ENCODE results near the gene BBLN.

BBLN gene

DNA sequence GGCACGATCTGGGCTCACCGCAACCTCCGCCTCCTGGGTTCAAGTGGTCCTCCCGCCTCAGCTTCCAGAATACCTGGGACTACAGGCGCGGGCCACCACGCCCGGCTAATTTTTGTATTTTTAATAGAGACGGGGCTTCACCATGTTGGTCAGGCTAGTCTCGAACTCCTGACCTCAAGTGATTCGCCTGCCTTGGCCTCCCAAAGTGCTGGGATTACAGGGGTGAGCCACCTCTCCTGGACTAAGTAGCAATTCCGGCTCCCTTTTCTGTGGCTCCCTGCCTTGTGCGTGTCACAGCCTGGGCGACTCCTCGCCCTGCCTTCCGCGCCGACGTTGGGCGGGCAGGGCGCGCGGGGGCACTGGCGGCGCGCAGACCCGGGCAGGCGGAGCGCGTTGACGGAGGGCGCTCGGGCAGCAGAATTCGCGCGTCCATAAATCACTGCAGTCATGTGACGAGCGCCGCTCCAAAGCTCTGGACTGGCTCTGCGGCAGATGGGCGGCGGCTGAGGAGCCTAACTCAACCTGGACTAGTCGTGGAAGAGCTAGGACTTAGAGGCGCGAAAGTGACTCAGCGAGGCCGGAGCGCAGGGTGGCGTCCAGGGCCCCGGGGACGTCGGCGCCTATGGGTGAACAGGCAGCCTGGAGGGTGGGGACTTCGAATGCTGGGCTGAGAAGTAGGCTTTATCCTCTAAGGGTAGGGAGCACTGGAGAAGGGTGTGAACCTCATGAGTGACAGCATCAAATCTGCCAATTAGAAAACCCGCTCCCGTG, 32.7 kb downstream of the BBLN start:
- DNase-seq = peak; percentile 69 to 89

DNA sequence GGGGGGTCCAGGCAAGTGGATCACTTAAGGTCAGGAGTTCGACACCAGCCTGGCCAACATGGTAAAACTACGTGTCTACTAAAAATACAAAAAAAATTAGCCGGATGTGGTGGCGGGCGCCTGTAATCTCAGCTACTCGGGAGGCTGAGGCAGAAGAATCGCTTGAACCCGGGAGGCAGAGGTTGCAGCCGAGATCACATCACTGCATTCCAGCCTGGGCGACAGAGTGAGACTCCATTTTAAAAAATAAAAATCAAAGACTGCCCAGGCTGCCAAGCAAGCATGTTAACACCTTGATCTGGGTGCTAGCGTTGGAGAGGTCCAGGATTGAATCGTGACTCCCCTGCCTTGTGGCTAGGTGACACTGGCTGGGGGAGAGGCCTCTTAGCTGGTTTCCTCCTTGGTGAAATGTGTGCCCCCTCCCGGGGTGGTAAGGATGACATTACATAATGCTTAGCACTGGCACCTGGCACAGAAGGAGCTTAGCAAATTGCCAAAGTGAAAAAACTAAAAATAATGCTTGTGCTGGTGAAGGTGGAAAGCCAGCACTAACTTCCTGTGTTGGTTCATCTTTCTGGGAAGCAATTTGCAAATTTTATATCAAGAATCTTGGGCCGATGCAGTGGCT, 33.5 kb downstream of the BBLN start:
- DNase-seq = no peak

DNA sequence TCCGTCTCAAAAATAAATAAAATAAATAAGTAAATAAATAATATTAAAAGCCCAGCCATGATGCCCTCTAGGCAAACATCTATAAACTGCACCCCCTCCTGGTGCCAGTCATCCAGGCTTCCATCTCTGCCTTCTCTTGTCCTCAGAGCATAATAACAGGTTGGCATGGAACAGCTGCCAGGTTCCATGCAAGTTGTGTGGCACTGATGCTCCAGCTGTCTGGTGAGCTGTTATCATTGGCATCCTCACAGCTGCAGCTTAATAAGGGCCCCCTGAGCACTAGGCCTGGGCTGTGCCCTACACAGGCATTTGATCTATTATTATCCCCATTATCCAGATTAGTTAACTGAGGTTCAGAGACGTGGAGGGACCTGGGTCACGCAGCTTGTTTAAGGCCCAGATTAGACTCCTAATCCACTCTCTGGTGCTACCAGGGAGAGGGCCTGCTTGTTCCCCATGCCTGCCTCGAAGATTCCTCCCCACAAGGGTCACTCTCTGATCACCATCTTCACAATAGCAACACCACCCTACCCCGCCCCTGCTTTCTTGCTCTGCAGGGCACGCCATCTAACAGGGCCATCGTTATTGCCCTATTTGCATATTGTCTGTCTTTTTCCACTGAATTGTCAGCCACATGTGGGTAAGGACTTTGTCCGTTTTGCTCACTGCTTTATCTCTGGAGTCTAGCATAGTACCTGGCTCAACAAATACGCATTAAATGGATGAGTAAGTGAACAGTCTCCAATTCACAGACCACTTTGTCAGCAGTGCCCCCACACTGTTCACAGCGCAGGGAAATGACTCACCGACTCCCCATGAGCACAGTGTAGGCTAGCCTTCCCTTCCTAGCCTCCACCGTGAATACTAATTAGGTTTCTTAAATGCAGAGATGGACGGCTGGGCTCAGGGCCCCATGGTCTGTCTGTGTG, 41.6 kb downstream of the BBLN start:
- no peak for DNase-seq

DNA sequence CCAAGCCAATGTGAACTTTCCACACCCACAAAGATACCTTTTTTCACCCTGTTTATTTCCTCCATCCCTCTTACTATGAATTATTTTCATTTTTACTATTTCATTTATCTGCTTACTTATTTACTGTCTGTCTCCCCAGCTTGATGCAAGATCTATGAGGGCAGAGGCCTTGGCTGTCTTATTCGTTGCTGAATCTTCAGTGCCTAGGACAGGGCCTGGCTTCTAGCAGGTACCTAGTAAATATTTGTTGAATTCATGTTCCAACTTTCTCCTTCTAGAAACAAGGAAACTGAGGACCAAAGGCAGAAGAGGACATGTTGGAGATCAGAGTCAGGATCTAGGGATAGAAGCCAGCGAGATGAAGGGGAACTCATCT, 42.6 kb downstream of the BBLN start:
- DNase-seq = no peak

- DNase-seq = peak in 1 of 2 experiments; percentile 69
Observed at GRCh38 chr9:128203024-128203706, 43.1 kb downstream of the BBLN start, which contains the start of gene DNM1. Gene DNM1 (plus strand): TSS chr9:128203379. CDS start chr9:128203471, 92 bp downstream.

DNA sequence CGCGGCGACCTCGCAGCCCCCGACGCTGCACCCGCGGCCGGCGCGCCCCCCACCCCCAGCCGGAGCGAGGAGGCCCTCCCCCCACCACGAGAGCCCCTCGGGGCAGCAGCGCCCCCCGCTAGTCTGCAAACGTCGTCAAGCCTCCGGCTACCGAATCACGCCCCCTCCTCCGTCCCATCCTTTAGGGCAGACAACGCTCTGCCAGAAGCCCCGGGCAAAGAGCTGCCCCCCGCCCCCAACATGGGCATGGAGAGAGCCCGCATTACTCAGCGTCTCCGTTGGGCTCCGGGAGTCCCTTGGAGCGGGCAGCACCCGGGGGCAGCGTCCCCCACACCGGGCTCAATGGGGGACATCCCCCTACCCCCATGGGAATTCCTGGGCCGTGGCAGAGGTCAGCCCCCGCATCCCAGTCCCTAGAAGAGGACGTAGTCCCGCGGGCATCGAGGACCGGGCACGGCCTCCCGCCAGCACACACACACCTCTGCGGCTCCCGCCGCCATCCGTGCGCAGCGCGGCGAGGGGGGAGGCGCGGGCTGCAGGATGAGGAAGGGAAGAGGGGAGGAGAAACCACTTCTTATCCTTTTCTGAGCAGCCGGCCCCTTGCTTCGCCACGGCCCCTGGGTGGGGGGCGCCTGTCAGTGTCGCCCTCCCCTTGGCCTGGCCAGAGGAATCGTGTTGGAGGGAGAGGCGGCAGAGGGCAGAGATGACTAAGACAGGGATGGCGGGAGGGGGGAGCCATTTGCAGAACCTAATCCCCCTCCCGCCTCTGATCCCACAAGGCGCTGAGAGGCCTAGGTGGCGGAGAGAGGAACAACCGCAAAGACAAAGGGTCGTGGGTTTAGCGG, 43.9 kb downstream of the BBLN start:
- DNase-seq = peak in 1 of 2 experiments; percentile 16

GRCh38 chr9:128204858-128205257, 44.8 kb downstream of the BBLN start:
- DNase-seq = no peak

DNA sequence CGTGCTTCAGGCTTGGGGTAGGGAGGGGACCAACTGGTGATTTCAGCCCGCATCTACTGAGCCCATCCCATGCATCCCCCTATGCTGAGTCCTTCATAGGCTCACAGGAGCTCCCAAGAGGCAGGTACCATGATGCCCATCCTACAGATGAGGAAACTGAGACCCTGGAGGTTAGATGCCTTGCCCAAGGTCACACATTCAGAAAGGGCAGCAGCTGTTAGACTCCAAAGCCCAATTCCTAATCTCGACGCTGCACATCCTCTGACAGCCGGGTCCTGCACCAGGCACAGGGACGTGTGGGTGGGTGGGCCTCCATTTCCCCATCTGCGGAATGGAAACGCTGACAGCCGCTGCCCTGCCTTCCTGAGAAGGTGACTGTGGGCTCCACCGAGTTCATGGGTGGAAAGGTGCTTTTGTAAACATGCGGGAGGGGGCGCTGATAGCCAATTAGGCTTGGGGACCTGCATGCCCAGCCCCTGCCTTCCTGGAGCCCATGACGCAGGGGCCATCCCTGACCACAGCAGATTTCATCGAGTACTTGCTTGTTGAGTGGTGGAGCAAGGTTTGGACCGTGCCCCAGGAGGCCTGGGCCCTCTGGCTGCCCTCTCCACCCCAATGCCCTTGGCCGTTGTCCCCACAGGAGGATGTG, 45.4 kb downstream of the BBLN start:
- DNase-seq = no peak

DNA sequence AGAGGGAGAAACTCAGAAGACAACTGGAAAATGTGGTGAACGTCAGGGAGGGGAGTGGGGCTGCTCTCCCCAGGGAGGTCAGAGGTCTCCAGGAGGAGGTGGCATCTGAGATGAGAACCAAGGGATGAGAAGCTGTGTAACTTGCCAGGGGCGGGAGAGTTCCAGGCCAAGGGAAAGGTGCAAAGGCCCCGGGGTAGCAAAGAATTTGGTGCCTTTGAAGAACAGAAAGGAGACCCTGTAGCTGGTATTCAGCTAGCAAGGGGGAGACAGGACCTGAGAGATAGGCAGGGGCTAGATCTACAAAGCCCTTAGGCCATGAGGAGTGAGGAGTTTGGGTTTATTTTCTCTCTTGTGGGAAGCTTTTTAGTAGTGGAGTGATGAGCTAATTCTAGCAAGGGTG, 46.4 kb downstream of the BBLN start:
- no peak for DNase-seq

GRCh38 chr9:128206916-128207910, 47.1 kb downstream of the BBLN start:
- no peak for DNase-seq

DNA sequence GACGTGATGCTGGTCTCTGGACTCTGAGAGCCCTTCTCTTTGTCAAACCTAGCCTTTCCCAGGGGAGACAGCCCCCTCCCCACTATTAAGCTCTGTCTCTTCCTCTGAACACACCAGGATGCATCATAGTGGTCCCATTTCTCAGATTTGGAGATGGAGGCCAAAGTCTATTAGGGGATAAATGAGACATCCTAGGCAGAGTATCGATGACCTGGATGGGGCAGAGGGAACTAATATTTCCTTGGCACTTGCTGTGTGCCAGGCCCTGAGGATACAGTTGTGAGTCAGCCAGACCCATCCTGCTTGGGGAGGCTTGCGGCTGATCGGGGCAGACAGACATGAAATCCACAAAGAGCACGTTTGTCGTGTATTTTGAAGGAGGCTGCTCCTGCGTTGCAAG, 48.3 kb downstream of the BBLN start:
- no peak for DNase-seq

DNA sequence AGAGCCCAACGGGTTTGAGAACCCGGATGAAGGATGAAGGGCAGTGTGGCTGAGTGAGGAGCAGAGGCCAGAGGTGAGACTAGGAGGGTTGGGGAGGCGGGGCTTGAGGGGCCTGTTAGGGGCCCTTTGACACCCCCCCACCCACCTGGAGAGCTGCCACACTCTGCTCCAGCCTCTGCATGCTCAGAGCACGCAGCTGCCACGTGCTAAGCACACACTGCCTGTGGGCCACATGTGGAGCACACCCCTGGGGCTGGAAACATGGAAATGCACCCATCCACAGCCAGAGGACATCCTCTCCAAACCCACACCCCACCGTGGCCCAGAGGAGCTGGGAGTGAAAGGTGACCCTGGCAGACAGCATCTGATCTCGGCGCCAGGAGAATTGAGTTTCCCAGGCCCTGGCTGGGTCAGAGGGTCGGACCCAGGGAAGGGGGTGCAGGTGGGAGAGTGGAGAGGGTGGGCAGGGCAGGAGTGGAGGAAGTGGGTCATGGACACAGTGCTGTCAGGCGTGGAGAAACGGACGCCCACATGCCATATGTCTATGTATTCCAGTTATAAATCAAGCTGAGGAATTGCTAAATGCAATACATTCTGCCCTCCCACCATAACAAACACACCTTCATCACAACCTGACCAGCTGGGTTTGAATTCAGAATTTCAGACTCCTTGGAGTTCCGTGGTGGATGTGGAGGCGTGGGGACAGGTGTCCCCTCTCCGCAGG, 49.0 kb downstream of the BBLN start:
- no peak for DNase-seq

DNA sequence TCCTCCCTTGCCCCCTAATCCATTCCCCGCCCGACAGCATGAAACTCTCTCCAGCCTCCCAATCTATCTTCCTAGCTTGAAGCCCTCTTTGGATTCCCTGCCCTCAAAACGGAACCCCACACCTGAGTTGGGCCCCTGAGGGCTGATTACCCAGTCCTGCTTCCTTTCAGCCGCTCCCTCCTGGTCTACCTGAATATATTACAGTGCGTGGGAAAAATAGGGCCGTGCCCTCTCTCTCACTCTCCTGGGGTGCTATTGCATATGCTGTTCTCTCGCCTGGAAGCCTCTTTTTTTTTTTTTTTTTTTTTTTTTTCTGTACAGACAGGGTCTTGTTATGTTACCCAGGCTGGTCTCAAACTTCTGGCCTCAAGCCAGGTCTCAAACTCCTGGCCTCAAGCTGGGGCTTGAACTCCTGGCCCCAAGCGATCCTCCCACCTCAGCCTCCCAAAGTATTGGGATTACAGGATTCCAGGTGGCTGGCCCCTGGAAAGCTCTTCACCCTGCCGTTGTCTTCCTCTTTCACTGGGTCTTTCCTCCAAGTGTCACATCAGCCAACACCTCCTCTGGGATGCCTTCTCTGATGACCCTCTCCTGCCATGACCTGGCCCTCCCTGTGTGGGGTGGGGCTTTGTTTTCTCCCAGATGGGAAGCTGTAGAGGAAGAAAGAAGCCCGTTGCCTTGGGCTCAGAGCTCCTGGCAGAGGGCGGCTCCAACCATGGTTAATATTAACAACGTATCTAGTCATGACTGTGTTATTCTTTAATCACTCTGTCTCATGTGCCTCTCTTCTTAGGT, 51.3 kb downstream of the BBLN start:
- no peak for DNase-seq

GRCh38 chr9:128211981-128212281, 51.9 kb downstream of the BBLN start:
- DNase-seq = no peak
